Neural crest cell (in vitro differentiated cells): Measurements from ENCODE around the gene ADCY4. TPM values are rescaled to one million over a fixed set of nuclear protein-coding genes. Genes with fewer than 3 reads are reported as not detected.

Source experiments
- DNase-seq: peaks from one replicate; pipeline ENCODE4 v3.0.0; 2021; ENCODE audit warnings: low read depth, mixed read lengths, low spot score
- H3K27ac Mint-ChIP-seq: one replicate; pipeline ENCODE4 v1.8.0; 2021; ENCODE audit warnings: mild to moderate bottlenecking, mixed read lengths; ENCODE audit not compliant: unreplicated experiment
- H3K27me3 Mint-ChIP-seq: 2 replicates; pipeline ENCODE4 v1.8.0; 2021; ENCODE audit warnings: low read depth, mild to moderate bottlenecking, mixed read lengths
- H3K36me3 Mint-ChIP-seq: 2 replicates; pipeline ENCODE4 v1.8.0; 2021; ENCODE audit warnings: low read depth, mild to moderate bottlenecking, mixed read lengths
- H3K4me1 Mint-ChIP-seq: 2 replicates; pipeline ENCODE4 v1.8.0; 2021; ENCODE audit warnings: mixed read lengths
- H3K4me3 Mint-ChIP-seq: one replicate; pipeline ENCODE4 v1.8.0; 2021; ENCODE audit warnings: mild to moderate bottlenecking, mixed read lengths
- H3K9me3 Mint-ChIP-seq: 2 replicates; pipeline ENCODE4 v1.8.0; 2021; ENCODE audit warnings: mixed read lengths
- CTCF ChIP-seq: fragments of 200-600 bp; sonication (generic); conservative IDR thresholded peaks from 2 replicates; pipeline ENCODE4 v1.5.0; 2021; ENCODE audit warnings: antibody characterized with exemption, mild to moderate bottlenecking
- total RNA-seq: library from RNA; stranded (reverse); gene quantifications from 2 replicates; pipeline ENCODE4 v1.2.1, GENCODE V29; 2021

ADCY4 gene
- total RNA-seq, 1 donor from 2014 or later = 0.49 TPM

GRCh38 chr14:24271834-24272263 is 63.0 kb downstream of the ADCY4 start:
- H3K9me3 Mint-ChIP-seq = no peaks in the 10 kb centered on the region
- H3K27ac Mint-ChIP-seq = peak overlapping the region; percentile 95
- H3K27me3 Mint-ChIP-seq = no peaks in the 10 kb centered on the region
- H3K4me1 Mint-ChIP-seq = peaks cover 18% of the 10 kb centered on the region
- peaks cover 2% of the 10 kb centered on the region for H3K36me3 Mint-ChIP-seq
- H3K4me3 Mint-ChIP-seq = peak overlapping the region; percentile 93
- no peak for DNase-seq
- TF ChIP-seq CTCF = no peak

GRCh38 chr14:24271134-24271833 is 63.6 kb downstream of the ADCY4 start, which contains the start of gene RABGGTA:
Gene RABGGTA (minus strand): TSS chr14:24271597. CDS start chr14:24271115, 482 bp downstream.
- Mint-ChIP-seq H3K27ac (peak within 1 kb of the TSS; percentile 96), H3K4me1 (peaks cover 18% of the 10 kb centered on the region), H3K4me3 (peak within 1 kb of the TSS; percentile 93), H3K9me3 (no peaks in the 10 kb centered on the region), H3K27me3 (no peaks in the 10 kb centered on the region), H3K36me3 (peaks cover 2% of the 10 kb centered on the region)
- peak; percentile 72 for TF ChIP-seq CTCF
- DNase-seq = peak; percentile 82

GRCh38 chr14:24270537-24271133 is 64.2 kb downstream of the ADCY4 start:
- Mint-ChIP-seq H3K36me3 (peaks cover 2% of the 10 kb centered on the region), H3K27ac (peak overlapping the region; percentile 96), H3K4me3 (peak overlapping the region; percentile 92), H3K9me3 (no peaks in the 10 kb centered on the region), H3K27me3 (no peaks in the 10 kb centered on the region), H3K4me1 (peaks cover 18% of the 10 kb centered on the region)
- TF ChIP-seq CTCF = no peak
- no peak for DNase-seq

- Mint-ChIP-seq H3K9me3 (no peaks in the 10 kb centered on the region), H3K4me1 (peaks cover 18% of the 10 kb centered on the region), H3K4me3 (peak overlapping the region; percentile 92), H3K27ac (no peak overlapping the region), H3K27me3 (no peaks in the 10 kb centered on the region), H3K36me3 (peaks cover 2% of the 10 kb centered on the region)
- no peak for TF ChIP-seq CTCF
- no peak for DNase-seq
These were observed 64.8 kb downstream of the ADCY4 start for GRCh38 chr14:24269910-24270536.

GRCh38 chr14:24269368-24269767 is 65.5 kb downstream of the ADCY4 start:
- peaks cover 18% of the 10 kb centered on the region for H3K4me1 Mint-ChIP-seq

More at GRCh38 chr14:24269368-24269767, 65.5 kb downstream of the ADCY4 start:
- Mint-ChIP-seq H3K9me3 (no peaks in the 10 kb centered on the region), H3K27ac (no peak overlapping the region), H3K4me3 (peak overlapping the region; percentile 35), H3K27me3 (no peaks in the 10 kb centered on the region), H3K36me3 (peaks cover 2% of the 10 kb centered on the region)
- no peak for TF ChIP-seq CTCF
- DNase-seq = no peak

Other genes starting within 250 kb of the ADCY4 start
- 26.1 and 26.7 TPM in 2 replicates for gene PCK2, start 240.8 kb downstream of the ADCY4 start, total RNA-seq
- gene DCAF11, start 220.3 kb downstream of the ADCY4 start, total RNA-seq = 52.5 and 53.9 TPM in 2 replicates
- gene NRL, start 220.1 kb downstream of the ADCY4 start, total RNA-seq = 1.2 and 2.3 TPM in 2 replicates
- 0.42 and 0.66 TPM in 2 replicates for gene FITM1, start 204.4 kb downstream of the ADCY4 start, total RNA-seq
- 81.4 and 88.5 TPM in 2 replicates for gene PSME1, start 198.9 kb downstream of the ADCY4 start, total RNA-seq
- gene EMC9, start 193.5 kb downstream of the ADCY4 start, total RNA-seq = 28.3 and 30.3 TPM in 2 replicates
- gene PSME2, start 188.5 kb downstream of the ADCY4 start, total RNA-seq = 125 and 131 TPM in 2 replicates
- 65.5 and 82.2 TPM in 2 replicates for gene RNF31, start 187.6 kb downstream of the ADCY4 start, total RNA-seq
- gene IRF9, start 173.8 kb downstream of the ADCY4 start, total RNA-seq = 22.9 and 23.0 TPM in 2 replicates
- gene REC8, start 163.0 kb downstream of the ADCY4 start, total RNA-seq = 160 and 163 TPM in 2 replicates
- 88.3 and 88.7 TPM in 2 replicates for gene IPO4, start 146.3 kb downstream of the ADCY4 start, total RNA-seq
- 45.6 and 47.4 TPM in 2 replicates for gene TM9SF1, start 139.6 kb downstream of the ADCY4 start, total RNA-seq
- gene TSSK4, start 129.4 kb downstream of the ADCY4 start, total RNA-seq = 0.47 and 0.48 TPM in 2 replicates
- 42.2 and 44.7 TPM in 2 replicates for gene CHMP4A, start 121.6 kb downstream of the ADCY4 start, total RNA-seq
- 19.0 and 25.9 TPM in 2 replicates for gene MDP1, start 119.0 kb downstream of the ADCY4 start, total RNA-seq
- gene NEDD8, start 102.7 kb downstream of the ADCY4 start, total RNA-seq = 191 and 208 TPM in 2 replicates
- gene GMPR2, start 102.1 kb downstream of the ADCY4 start, total RNA-seq = 64.0 and 66.2 TPM in 2 replicates
- gene TINF2, start 92.4 kb downstream of the ADCY4 start, total RNA-seq = 63.4 and 66.7 TPM in 2 replicates
- gene TGM1, start 71.9 kb downstream of the ADCY4 start, total RNA-seq = 4.5 and 6.4 TPM in 2 replicates
- 22.8 and 25.4 TPM in 2 replicates for gene RABGGTA, start 63.5 kb downstream of the ADCY4 start, total RNA-seq
- gene DHRS1, start 35.3 kb downstream of the ADCY4 start, total RNA-seq = 17.2 and 19.1 TPM in 2 replicates
- 34.5 and 34.8 TPM in 2 replicates for gene NOP9, start 35.2 kb downstream of the ADCY4 start, total RNA-seq
- gene CIDEB, start 27.1 kb downstream of the ADCY4 start, total RNA-seq = not detected in 2 replicates
- 7.9 and 9.4 TPM in 2 replicates for gene LTB4R2, start 24.9 kb downstream of the ADCY4 start, total RNA-seq
- 4.7 and 5.3 TPM in 2 replicates for gene LTB4R, start 23.6 kb downstream of the ADCY4 start, total RNA-seq
- gene RIPK3, start 4.9 kb upstream of the ADCY4 start, total RNA-seq = not detected in 2 replicates
- 44.3 and 47.8 TPM in 2 replicates for gene NFATC4, start 33.1 kb upstream of the ADCY4 start, total RNA-seq
- 10.3 and 10.4 TPM in 2 replicates for gene NYNRIN, start 63.9 kb upstream of the ADCY4 start, total RNA-seq
- gene CBLN3, start 94.6 kb upstream of the ADCY4 start, total RNA-seq = 0.86 and 1.0 TPM in 2 replicates
- 49.3 and 52.3 TPM in 2 replicates for gene KHNYN, start 94.9 kb upstream of the ADCY4 start, total RNA-seq
- 64.6 and 76.7 TPM in 2 replicates for gene SDR39U1, start 107.7 kb upstream of the ADCY4 start, total RNA-seq
- not detected in 2 replicates for gene CMA1, start 173.2 kb upstream of the ADCY4 start, total RNA-seq
- gene CTSG, start 241.2 kb upstream of the ADCY4 start, total RNA-seq = not detected in 2 replicates